H1 (cell line): ENCODE measurements around the gene STX2. TPM values are rescaled to one million over a fixed set of nuclear protein-coding genes. Genes with fewer than 3 reads are reported as not detected.

Source experiments
- CTCF ChIA-PET: fragments of 300-600 bp; sonication (Branson Sonifier 250); formaldehyde crosslinking; loops from one replicate; lab custom pipeline; 2021; ENCODE audit not compliant: partially characterized antibody; lab: Charles Lee
- POLR2A ChIA-PET: fragments of 300-600 bp; sonication (Branson Sonifier 250); formaldehyde crosslinking; loops from one replicate; lab custom pipeline; 2021; ENCODE audit warnings: inconsistent platforms; ENCODE audit not compliant: partially characterized antibody; lab: Charles Lee
- DNase-seq, 2 experiments: peaks; one replicate each; pipeline versions ENCODE4 v3.0.0 to v3.0.0-alpha.2; 2010 to 2022; ENCODE audit warnings: low spot score in 2 of 2, low read depth in 1 of 2, mixed read lengths in 1 of 2
- FAIRE-seq: peaks from 2 replicates; lab custom pipeline; 2011; peaks lifted over from hg19 to GRCh38; lab: Jason Lieb, UNC
- H2AFZ ChIP-seq: 2 replicates; pipeline ENCODE4 v1.8.1; 2012; ENCODE audit warnings: low read length, inconsistent platforms
- H2AK5ac ChIP-seq: 2 replicates; pipeline ENCODE4 v1.6.1; 2013; ENCODE audit warnings: low read depth, low read length
- H2BK120ac ChIP-seq: replicated peaks from 2 replicates; pipeline ENCODE3; 2013; ENCODE audit warnings: low read depth, low read length, inconsistent platforms
- H2BK12ac ChIP-seq: 2 replicates; pipeline ENCODE4 v1.6.1; 2013; ENCODE audit warnings: low read depth, low read length
- H2BK15ac ChIP-seq: 2 replicates; pipeline ENCODE4 v1.6.1; 2013; ENCODE audit warnings: low read length
- H2BK20ac ChIP-seq: 2 replicates; pipeline ENCODE4 v1.6.1; 2013; ENCODE audit warnings: low read length
- H2BK5ac ChIP-seq: 2 replicates; pipeline ENCODE4 v1.6.1; 2013; ENCODE audit warnings: low read depth, low read length
- H3K14ac ChIP-seq: 2 replicates; pipeline ENCODE4 v1.6.1; 2013; ENCODE audit warnings: inconsistent platforms; ENCODE audit not compliant: insufficient read length
- H3K18ac ChIP-seq: 2 replicates; pipeline ENCODE4 v1.6.1; 2013; ENCODE audit warnings: low read length; ENCODE audit errors: extremely low read depth
- H3K23ac ChIP-seq: 2 replicates; pipeline ENCODE4 v1.6.1; 2013; ENCODE audit warnings: inconsistent platforms; ENCODE audit not compliant: insufficient read length
- H3K23me2 ChIP-seq: 2 replicates; pipeline ENCODE4 v1.6.1; 2013; ENCODE audit warnings: low read depth, low read length
- H3K27ac ChIP-seq: 2 replicates; pipeline ENCODE4 v1.6.1; 2011; ENCODE audit warnings: low read depth, low read length, inconsistent platforms
- H3K27me3 ChIP-seq, 4 experiments: replicated peaks in 1 of 4; 1 replicate in 1 of 4; 2 replicates in 3 of 4; pipeline versions ENCODE4 v1.6.1 to v1.8.1; 2011 to 2013; ENCODE audit warnings: low read length in 3 of 4, mild to moderate bottlenecking in 3 of 4, inconsistent platforms in 2 of 4, mixed read lengths in 2 of 4, moderate library complexity in 1 of 4; ENCODE audit not compliant: control insufficient read depth in 3 of 4, insufficient read depth in 3 of 4; ENCODE audit errors: extremely low read depth in 1 of 4
- H3K36me3 ChIP-seq, 4 experiments: 2 replicates each; pipeline versions ENCODE4 v1.6.1 to v1.8.1; 2011 to 2013; ENCODE audit warnings: mild to moderate bottlenecking in 4 of 4, low read length in 3 of 4, moderate library complexity in 2 of 4, control low read depth in 1 of 4, inconsistent platforms in 1 of 4; ENCODE audit not compliant: insufficient read depth in 4 of 4, control insufficient read depth in 2 of 4
- H3K4ac ChIP-seq: replicated peaks from 2 replicates; pipeline ENCODE3; 2013; ENCODE audit warnings: low read length, low read depth, mixed read lengths, inconsistent platforms; ENCODE audit not compliant: insufficient read length
- H3K4me1 ChIP-seq, 4 experiments: replicated peaks in 1 of 4; 1 replicate in 1 of 4; 2 replicates in 3 of 4; pipeline versions ENCODE4 v1.6.1 to v1.8.1; 2011 to 2013; ENCODE audit warnings: low read length in 3 of 4, inconsistent platforms in 2 of 4, mixed read lengths in 1 of 4; ENCODE audit not compliant: insufficient read depth in 4 of 4, control insufficient read depth in 3 of 4
- H3K4me2 ChIP-seq, 2 experiments: 2 replicates each; pipeline versions ENCODE4 v1.6.1 to v1.8.1; 2011 to 2013; ENCODE audit warnings: low read depth in 2 of 2, low read length in 2 of 2, control low read depth in 1 of 2, inconsistent platforms in 1 of 2, mild to moderate bottlenecking in 1 of 2; ENCODE audit not compliant: insufficient read depth in 1 of 2
- H3K4me3 ChIP-seq, 4 experiments: fragments of 200-600, 300-600 bp in 1 of 4; sonication (generic), shearing (Covaris generic), sonication (Bioruptor Twin) in 1 of 4; 2 replicates each; pipeline versions ENCODE4 v1.5.1 to v1.8.1; 2011 to 2016; ENCODE audit warnings: low read length in 4 of 4, low read depth in 3 of 4, control low read depth in 2 of 4, inconsistent platforms in 2 of 4, mild to moderate bottlenecking in 2 of 4, mixed read lengths in 1 of 4, moderate library complexity in 1 of 4; ENCODE audit not compliant: insufficient read depth in 2 of 4; ENCODE audit errors: extremely low read depth in 1 of 4
- H3K56ac ChIP-seq: replicated peaks from 2 replicates; pipeline ENCODE3; 2013; ENCODE audit warnings: low read depth, mild to moderate bottlenecking, mixed read lengths, low read length, inconsistent platforms; ENCODE audit not compliant: insufficient read length
- H3K79me1 ChIP-seq: 2 replicates; pipeline ENCODE4 v1.6.1; 2013; ENCODE audit warnings: low read depth, low read length, control low read depth
- H3K79me2 ChIP-seq, 2 experiments: 2 replicates each; pipeline versions ENCODE4 v1.6.1 to v1.8.1; 2012 to 2013; ENCODE audit warnings: low read length in 2 of 2, mild to moderate bottlenecking in 2 of 2, inconsistent platforms in 1 of 2; ENCODE audit not compliant: insufficient read depth in 2 of 2, control insufficient read depth in 1 of 2
- H3K9ac ChIP-seq, 4 experiments: replicated peaks in 1 of 4; 1 replicate in 1 of 4; 2 replicates in 3 of 4; pipeline versions ENCODE4 v1.6.1 to v1.8.1; 2011 to 2013; ENCODE audit warnings: low read depth in 3 of 4, low read length in 3 of 4, control low read depth in 2 of 4, mild to moderate bottlenecking in 2 of 4, moderate library complexity in 2 of 4, inconsistent platforms in 1 of 4; ENCODE audit errors: extremely low read depth in 1 of 4
- H3K9me3 ChIP-seq, 2 experiments: 2 replicates each; pipeline versions ENCODE4 v1.6.1 to v1.8.1; 2012 to 2013; ENCODE audit warnings: mild to moderate bottlenecking in 2 of 2, moderate library complexity in 2 of 2, control low read depth in 1 of 2, inconsistent platforms in 1 of 2, low read depth in 1 of 2, low read length in 1 of 2, mixed read lengths in 1 of 2; ENCODE audit not compliant: insufficient read depth in 2 of 2
- H4K20me1 ChIP-seq, 2 experiments: replicated peaks in 1 of 2; 2 replicates each; pipeline versions ENCODE3 to v1.8.1; 2011 to 2013; ENCODE audit warnings: inconsistent platforms in 2 of 2, low read length in 2 of 2, mild to moderate bottlenecking in 1 of 2; ENCODE audit not compliant: insufficient read depth in 2 of 2, control insufficient read depth in 1 of 2
- H4K5ac ChIP-seq: 2 replicates; pipeline ENCODE4 v1.6.1; 2013; ENCODE audit warnings: low read length, low read depth, mixed read lengths, inconsistent platforms; ENCODE audit not compliant: insufficient read length
- H4K8ac ChIP-seq: 2 replicates; pipeline ENCODE4 v1.8.0; 2013; ENCODE audit warnings: mild to moderate bottlenecking, moderate library complexity, low read length, inconsistent platforms; ENCODE audit not compliant: insufficient read depth; ENCODE audit errors: extremely low read depth
- H4K91ac ChIP-seq: replicated peaks from 2 replicates; pipeline ENCODE3; 2013; ENCODE audit warnings: low read length, mixed read lengths, inconsistent platforms; ENCODE audit not compliant: insufficient read length
- ASH2L ChIP-seq: fragments of 200-600, 300-600 bp; sonication (generic); IDR thresholded peaks from one replicate; pipeline ENCODE4 v1.7.1; 2017; ENCODE audit warnings: low read length
- CBX8 ChIP-seq: fragments of 300-800, 300-1000 bp; sonication (generic); IDR thresholded peaks from 2 replicates; pipeline ENCODE4 v1.7.1; 2016; ENCODE audit warnings: low read depth, low read length, borderline replicate concordance
- CHD2 ChIP-seq: IDR thresholded peaks from 2 replicates; pipeline ENCODE4 v1.6.1; 2012; ENCODE audit warnings: low read length, improper control_type of control experiment
- EP300 ChIP-seq, 2 experiments: IDR thresholded peaks; 1 replicate in 1 of 2; 2 replicates in 1 of 2; pipeline ENCODE4 v1.6.1; 2011 to 2012; ENCODE audit warnings: low read depth in 2 of 2, low read length in 2 of 2, mild to moderate bottlenecking in 2 of 2, borderline replicate concordance in 1 of 2, inconsistent platforms in 1 of 2, moderate library complexity in 1 of 2
- GABPA ChIP-seq: IDR thresholded peaks from 2 replicates; pipeline ENCODE4 v1.6.1; 2011; ENCODE audit warnings: mild to moderate bottlenecking, low read length, moderate library complexity, borderline replicate concordance; ENCODE audit not compliant: insufficient read depth
- HDAC6 ChIP-seq: IDR thresholded peaks from one replicate; pipeline ENCODE4 v1.7.1; 2012; ENCODE audit warnings: low read depth, mild to moderate bottlenecking, inconsistent platforms, low read length, moderate library complexity
- KDM1A ChIP-seq: fragments of 200-600, 300-600 bp; sonication (generic); IDR thresholded peaks from 2 replicates; pipeline ENCODE4 v1.7.1; 2016; ENCODE audit warnings: mild to moderate bottlenecking, low read length, borderline replicate concordance
- RBBP5 ChIP-seq: IDR thresholded peaks from 2 replicates; pipeline ENCODE4 v1.7.1; 2012; ENCODE audit warnings: low read depth, mild to moderate bottlenecking, inconsistent platforms, low read length, moderate library complexity, borderline replicate concordance
- SP2 ChIP-seq: IDR thresholded peaks from 2 replicates; pipeline ENCODE4 v1.6.1; 2012; ENCODE audit warnings: mild to moderate bottlenecking, low read length, inconsistent platforms
- SRF ChIP-seq: IDR thresholded peaks from 2 replicates; pipeline ENCODE4 v1.6.1; 2011; ENCODE audit warnings: mild to moderate bottlenecking, low read depth, low read length, moderate library complexity
- TEAD4 ChIP-seq: IDR thresholded peaks from 2 replicates; pipeline ENCODE4 v1.6.1; 2012; ENCODE audit warnings: low read depth, low read length, inconsistent platforms, mixed read lengths
- WGBS, 2 experiments: shearing (Covaris generic) in 1 of 2; methylation state at CpG; one replicate each; pipeline versions ENCODE4 v1.1.6 to v1.1.7; 2013 to 2015; ENCODE audit warnings: low lambda C conversion rate in 2 of 2, mixed read lengths in 2 of 2, inconsistent platforms in 1 of 2, low coverage in 1 of 2, missing lambda C conversion rate in 1 of 2; ENCODE audit not compliant: insufficient replicate concordance in 2 of 2, insufficient coverage in 1 of 2, insufficient read length in 1 of 2; ENCODE audit errors: extremely low coverage in 1 of 2, missing lambda C conversion rate in 1 of 2; 5-methylcytosine and 5-hydroxymethylcytosine counted together
- polyA plus RNA-seq, 7 experiments: library from polyadenylated mRNA; depleted of rRNA in 3 of 7; stranded (reverse) in 5 of 7; unstranded in 2 of 7; fragments of >200 nt in 5 of 7; fragments of 200-250 nt in 2 of 7; gene quantifications; 1 replicate in 5 of 7; 2 replicates in 1 of 7; 4 replicates in 1 of 7; pipeline versions ENCODE4 v1.2.1 to v1.2.3, GENCODE V29; 2011 to 2013; ENCODE audit warnings: missing spikeins in 2 of 7, mixed read lengths in 2 of 7
- total RNA-seq: library from RNA; stranded (reverse); fragmentation: NEBNext Ultra II Directional; extraction: Animal tissue kit (Norgen Biotek cat#: 25700); gene quantifications from 2 replicates; pipeline ENCODE4 v1.2.1, GENCODE V29; 2021
- TF ChIP-seq, protein P1 (sequence below): IDR thresholded peaks from 2 replicates; pipeline ENCODE4 v1.6.1; 2012; ENCODE audit warnings: low read length, inconsistent platforms

STX2 gene
- total and polyA plus RNA-seq, 2 of the 8 experiments (the other 6 are each of a cell fraction or from before 2014, with no cell fraction given), result 20.0 to 26.3 TPM

DNA sequence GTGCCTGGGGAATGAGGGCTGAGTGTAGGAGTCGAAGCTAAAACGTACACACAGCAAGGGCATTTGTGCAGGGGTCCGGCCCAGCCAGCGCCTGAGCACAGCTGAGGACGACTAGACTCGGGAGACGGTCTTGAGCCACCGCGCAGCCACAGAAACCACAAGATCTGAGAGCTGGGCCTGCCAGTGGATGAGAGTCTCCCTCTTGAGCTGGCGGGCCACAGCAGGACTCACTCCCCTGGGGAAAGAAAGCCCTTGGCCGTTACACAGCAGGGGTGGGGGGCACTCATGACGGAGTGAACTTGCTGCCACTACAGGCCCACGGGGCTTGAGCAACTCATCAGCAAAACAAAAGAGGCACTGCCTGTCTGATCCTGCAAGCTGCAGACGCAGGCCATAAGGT lies 23.0 kb downstream of the STX2 start:
- CTCF ChIA-PET, result interaction anchor here (0.8 to 8.3 kb wide), 16 partner anchors 9 to 117 kb away, joined by 3 to 55 read pairs (median 3); no protein-coding TSS in a partner anchor
- Histone ChIP-seq H3K79me1 (peaks cover 5% of the 10 kb centered on the region; the same call in 1 of the 2 replicates), H2BK120ac (no peak overlapping the region), H3K36me3 (peaks cover 0 to 5% (median under 1%) of the 10 kb centered on the region in 4 experiments; a peak in 3 of 8 replicates), H2AK5ac (no peak overlapping the region), H3K9ac (no peak overlapping the region), H4K8ac (no peak overlapping the region), H4K91ac (no peak overlapping the region), H3K4me3 (no peak overlapping the region), H4K20me1 (peaks cover 0 to 2% of the 10 kb centered on the region in 2 experiments), H3K79me2 (no peaks in the 10 kb centered on the region; a peak in 1 of 4 replicates), H3K4me1 (peaks cover 6 to 22% (median 20%) of the 10 kb centered on the region in 4 experiments), H2BK12ac (peak overlapping the region; percentile 84; the same call in 1 of the 2 replicates), H3K23me2 (no peaks in the 10 kb centered on the region), H4K5ac (no peak overlapping the region), H2BK15ac (no peak overlapping the region), H3K14ac (no peak overlapping the region), H3K4ac (no peak overlapping the region), H3K27me3 (no peaks in the 10 kb centered on the region), H2BK5ac (0 out of 2 replicates have a peak overlapping the region, but pooled peaks have one; percentile 80), H2AFZ (no peak overlapping the region), H3K56ac (no peak overlapping the region), H3K18ac (peak overlapping the region; percentile 10; the same call in 1 of the 2 replicates), H3K27ac (no peak overlapping the region), H3K9me3 (no peaks in the 10 kb centered on the region), H3K23ac (no peak overlapping the region), H3K4me2 (peak overlapping the region in 1 of 2 experiments; percentile 43; a peak in 2 of 4 replicates), H2BK20ac (peak overlapping the region; percentile 3; the same call in 1 of the 2 replicates)
- WGBS, 2 experiments, result 66% methylated on average over 14 of the region's 14 CpGs; no CpG with 5 or more reads in 1 of the 2 experiments
- POLR2A ChIA-PET, result interaction anchor here (0.7 to 1.5 kb wide), 6 partner anchors 14 to 65 kb away, joined by 3 to 4 read pairs (median 3); no protein-coding TSS in a partner anchor
- DNase-seq (peak in 1 of 2 experiments; percentile 54), FAIRE-seq (no peak)
- TF ChIP-seq EP300 (IDR thresholded peaks at IDR 0.05; ENCODE audit: borderline replicate concordance in 1 of 2, low read depth in 2 of 2, low read length in 2 of 2) (no peak), CHD2 (no peak), CBX8 (no peak), HDAC6 (no peak), KDM1A (no peak), SP2 (no peak), SRF (no peak), TEAD4 (no peak), ASH2L (no peak), GABPA (no peak), RBBP5 (no peak)
- TF ChIP-seq, protein P1, sequence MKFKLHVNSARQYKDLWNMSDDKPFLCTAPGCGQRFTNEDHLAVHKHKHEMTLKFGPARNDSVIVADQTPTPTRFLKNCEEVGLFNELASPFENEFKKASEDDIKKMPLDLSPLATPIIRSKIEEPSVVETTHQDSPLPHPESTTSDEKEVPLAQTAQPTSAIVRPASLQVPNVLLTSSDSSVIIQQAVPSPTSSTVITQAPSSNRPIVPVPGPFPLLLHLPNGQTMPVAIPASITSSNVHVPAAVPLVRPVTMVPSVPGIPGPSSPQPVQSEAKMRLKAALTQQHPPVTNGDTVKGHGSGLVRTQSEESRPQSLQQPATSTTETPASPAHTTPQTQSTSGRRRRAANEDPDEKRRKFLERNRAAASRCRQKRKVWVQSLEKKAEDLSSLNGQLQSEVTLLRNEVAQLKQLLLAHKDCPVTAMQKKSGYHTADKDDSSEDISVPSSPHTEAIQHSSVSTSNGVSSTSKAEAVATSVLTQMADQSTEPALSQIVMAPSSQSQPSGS, result no peak
